NT2/D1 (cell line): ENCODE results near the gene PGM1.

Source experiments
- SUZ12 ChIP-seq: IDR thresholded peaks from 2 replicates; pipeline ENCODE4 v1.6.1; 2011; ENCODE audit not compliant: insufficient read length, insufficient read depth; ENCODE audit errors: extremely low read depth
- ZNF274 ChIP-seq: IDR thresholded peaks from 2 replicates; pipeline ENCODE4 v1.6.1; 2011; ENCODE audit warnings: mild to moderate bottlenecking, low read depth, low read length

- TF ChIP-seq ZNF274 (no peak), SUZ12 (no peak)
These were observed 38.9 kb downstream of the PGM1 start for GRCh38 chr1:63632110-63632509.
